Left ventricle myocardium superior (tissue), 1 donor: ENCODE results near the gene EFCAB8. TPM values are rescaled to one million over a fixed set of nuclear protein-coding genes. Genes with fewer than 3 reads are reported as not detected.
"Not testable (repeated sequence)": the region's sequence is repeated elsewhere in the genome, so short reads cannot be mapped to it uniquely, and the experiment has no call there.

Experiments used
- ATAC-seq: fragments of 200-7000 bp; cut with Tn5 transposase; one replicate; pipeline ENCODE4 v1.9.1; 2020; ENCODE audit warnings: mild to moderate bottlenecking, moderate library complexity
- DNase-seq: peaks from one replicate; pipeline ENCODE4 v3.0.0-alpha.2; 2020
- intact Hi-C: fragments of 100-400 bp; cut with micrococcal nuclease; formaldehyde crosslinking; loops from one replicate; pipeline ENCODE4 v1.11.0; 2022
- total RNA-seq: library from RNA; stranded (reverse); fragmentation: NEBNext Ultra II Directional; extraction: Animal tissue kit (Norgen Biotek cat#: 25700); gene quantifications from one replicate; pipeline ENCODE4 v1.2.1, GENCODE V29; 2021
- donor health status: DM: no; HTN: yes; CAD: no; lungs with severe emphysema.

Gene EFCAB8
- total RNA-seq, 1 donor from 2014 or later = not detected

GRCh38 chr20:32966382-32966781 is 107.7 kb downstream of the EFCAB8 start:
- DNase-seq (no peak), ATAC-seq (no peak)
- intact Hi-C loops = no loop called here

- DNase-seq (no peak), ATAC-seq (no peak)
- intact Hi-C loops = no loop called here
Observed at GRCh38 chr20:32966881-32967781, 108.4 kb downstream of the EFCAB8 start.

DNA sequence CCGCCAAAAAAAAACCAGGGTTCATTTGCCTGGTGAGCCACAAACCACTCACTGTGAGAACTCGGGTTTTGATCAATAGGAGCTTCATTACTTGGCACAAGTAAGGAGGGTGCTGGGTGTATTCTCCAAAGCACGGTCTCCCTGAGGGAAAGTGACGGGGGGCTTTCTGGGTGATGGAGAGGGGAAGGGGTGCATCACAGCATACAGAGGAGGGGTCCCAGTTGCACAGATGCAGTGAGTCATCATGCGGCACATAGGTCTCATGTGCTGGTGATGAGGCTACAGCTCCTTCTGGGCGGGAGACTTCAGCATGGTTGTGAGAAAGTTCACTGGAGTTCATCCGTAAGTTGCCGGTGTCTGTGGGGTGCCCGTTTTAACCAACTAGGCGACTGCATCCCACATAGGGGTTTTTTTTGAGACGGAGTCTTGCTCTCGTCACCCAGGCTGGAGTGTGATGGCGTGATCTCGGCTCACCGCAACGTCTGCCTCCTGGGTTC is 109.3 kb downstream of the EFCAB8 start:
- intact Hi-C loops = no loop called here
- DNase-seq (no peak), ATAC-seq (no peak)

- intact Hi-C loops = no loop called here
- no peak for ATAC-seq
- no peak for DNase-seq
Observed at GRCh38 chr20:32968478-32969241, 109.9 kb downstream of the EFCAB8 start.

DNA sequence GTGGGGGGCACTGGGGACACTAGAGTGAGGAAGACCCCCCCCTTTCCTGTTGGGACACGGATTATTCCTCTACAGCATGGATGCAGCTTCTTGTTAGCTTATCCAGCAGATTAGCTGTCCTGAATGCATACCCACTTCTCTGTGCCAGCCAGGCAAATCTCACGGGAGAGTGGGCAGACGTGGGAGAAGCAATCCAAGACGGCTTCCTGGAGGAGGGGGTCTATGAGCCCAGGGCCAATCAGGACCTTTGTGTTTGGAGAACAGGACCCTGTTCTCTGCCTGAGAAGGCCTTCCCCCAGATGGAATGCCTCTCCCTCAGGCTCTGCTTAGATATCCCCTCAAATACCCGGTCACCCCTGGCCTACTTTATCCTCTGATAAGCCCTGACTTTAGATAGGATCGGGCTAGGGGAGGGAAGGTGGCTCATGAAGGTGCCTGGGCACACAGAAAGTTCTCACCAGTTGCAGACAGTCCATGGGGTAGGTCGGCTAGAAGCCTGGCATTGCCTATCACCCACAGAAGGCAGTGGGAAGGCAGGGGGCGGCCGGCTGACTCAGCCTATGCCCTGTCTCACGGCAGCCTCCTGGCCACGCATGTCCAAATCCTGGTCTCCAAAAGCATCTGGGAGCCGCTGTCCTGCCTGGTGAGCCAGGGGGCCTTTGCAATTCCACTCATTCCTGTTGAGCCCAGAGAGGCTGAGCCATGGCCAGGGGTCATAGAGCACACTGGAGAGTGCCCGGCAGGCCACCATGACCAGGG is 110.8 kb downstream of the EFCAB8 start:
- intact Hi-C loops = no loop called here
- DNase-seq (no peak), ATAC-seq (no peak)

DNA sequence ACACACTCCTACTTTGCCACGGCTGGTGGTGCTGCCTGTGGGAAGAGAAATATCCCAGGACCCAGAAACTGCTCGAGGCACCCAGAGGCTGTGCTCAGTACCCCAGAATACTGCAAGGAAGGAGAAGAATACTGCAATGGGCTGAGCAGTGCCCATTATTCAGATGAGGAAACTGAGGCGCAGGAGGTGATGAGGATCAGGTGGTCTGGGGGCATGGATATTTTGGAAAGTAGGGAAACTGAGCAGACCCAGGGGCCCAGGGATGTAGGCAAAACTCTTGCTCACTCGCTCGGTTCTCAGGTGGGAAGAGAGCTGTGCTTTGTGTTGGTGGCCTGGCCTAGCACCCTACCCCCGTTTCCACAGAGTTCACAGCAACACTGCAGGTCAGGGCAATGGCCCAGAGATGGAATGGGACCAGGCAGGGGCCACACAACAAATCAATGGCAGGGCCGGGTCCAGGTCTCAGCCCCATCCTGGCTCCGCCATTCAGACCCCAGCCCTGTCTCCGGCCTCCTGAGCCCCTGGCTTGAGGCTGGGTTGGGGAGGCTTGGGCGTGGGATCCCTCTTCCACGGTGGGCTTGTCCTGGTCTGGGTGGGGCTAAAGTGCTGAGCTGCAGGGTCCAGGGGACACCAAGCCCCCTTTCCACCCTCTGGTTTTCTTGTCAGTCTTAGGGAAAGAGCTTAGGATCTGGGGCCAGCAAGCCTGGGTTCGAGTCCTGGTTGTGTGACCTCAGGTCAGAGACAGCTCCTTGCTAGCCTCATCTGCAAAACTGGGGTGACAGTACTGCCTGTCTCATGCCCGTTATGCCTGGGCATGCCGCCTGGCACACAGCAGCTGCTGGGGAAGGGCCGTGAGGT is 111.6 kb downstream of the EFCAB8 start:
- intact Hi-C loops = no loop called here
- ATAC-seq (no peak), DNase-seq (no peak)

DNA sequence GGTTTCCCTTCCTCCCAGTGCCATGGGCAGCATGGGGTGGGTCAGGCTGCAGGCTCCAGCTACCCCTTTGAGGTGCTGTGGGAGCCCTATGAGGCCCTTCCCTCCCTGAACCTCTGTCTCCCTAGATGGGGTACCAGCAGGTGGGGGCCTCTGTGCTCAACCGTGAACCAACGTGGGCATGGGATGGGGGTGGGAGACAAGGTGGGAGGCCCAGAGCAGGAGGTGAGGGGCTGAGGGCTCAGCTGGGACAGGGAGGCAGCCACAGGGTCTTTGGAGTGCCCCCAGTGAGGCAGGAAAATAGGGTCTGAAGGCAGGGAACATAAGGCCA is 112.2 kb downstream of the EFCAB8 start:
- intact Hi-C loops = no loop called here
- DNase-seq = no peak
- no peak for ATAC-seq

DNA sequence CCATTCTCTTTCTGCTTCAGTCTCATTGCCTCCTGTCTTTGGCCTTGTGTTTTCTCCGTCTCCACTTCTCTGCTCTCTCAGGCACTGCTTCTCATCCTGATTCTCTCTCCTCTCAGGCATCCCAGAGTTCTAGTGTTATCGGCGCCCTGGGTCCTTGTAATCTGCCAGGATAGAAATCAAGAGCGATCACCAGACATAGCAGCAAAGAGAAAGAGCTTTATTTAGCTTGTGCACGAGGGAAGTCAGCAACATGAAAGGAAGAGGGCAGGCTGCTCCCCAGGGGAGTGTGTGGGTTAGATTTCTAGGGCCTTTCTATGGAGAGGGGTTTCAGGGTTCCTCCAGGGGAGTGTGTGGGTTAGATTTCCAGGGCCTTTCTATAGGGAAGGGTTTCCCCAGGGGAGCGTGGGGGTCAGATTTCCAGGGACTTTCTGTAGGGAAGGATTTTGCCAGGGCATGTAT is 113.0 kb downstream of the EFCAB8 start:
- intact Hi-C loops = no loop called here
- ATAC-seq = peak; percentile 59
- no peak for DNase-seq

GRCh38 chr20:32972181-32973076 is 113.7 kb downstream of the EFCAB8 start:
- DNase-seq = no peak
- no peak for ATAC-seq

GRCh38 chr20:32973077-32973717 is 114.5 kb downstream of the EFCAB8 start:
- intact Hi-C loops = no loop called here
- DNase-seq = no peak
- ATAC-seq = no peak

More at GRCh38 chr20:32972181-32973076, 113.7 kb downstream of the EFCAB8 start:
- intact Hi-C loops = no loop called here

- ATAC-seq, intact Hi-C loops, DNase-seq: not testable (repeated sequence)
Observed at GRCh38 chr20:32974204-32975064, 115.7 kb downstream of the EFCAB8 start.

GRCh38 chr20:32975121-32975520 is 116.4 kb downstream of the EFCAB8 start:
- intact Hi-C loops = not testable (repeated sequence)

GRCh38 chr20:32975698-32976674 is 117.3 kb downstream of the EFCAB8 start:
- intact Hi-C loops = no loop called here
- peak; percentile 95 for ATAC-seq
- DNase-seq = peak; percentile 69

More at GRCh38 chr20:32975121-32975520, 116.4 kb downstream of the EFCAB8 start:
- DNase-seq, ATAC-seq: not testable (repeated sequence)

- ATAC-seq (no peak), DNase-seq (no peak)
- intact Hi-C loops = no loop called here
Observed at GRCh38 chr20:32976746-32977145, 118.0 kb downstream of the EFCAB8 start.
